Astrocyte of the cerebellum (primary cell): ENCODE results near the gene AKT1.

Experiments used
- DNase-seq: peaks from one replicate; pipeline ENCODE4 v3.0.0-alpha.2; 2011; ENCODE audit warnings: low read depth
- H3K4me3 ChIP-seq: 2 replicates; pipeline ENCODE4 v1.5.1; 2011; ENCODE audit warnings: mild to moderate bottlenecking, low read depth, low read length, moderate library complexity
- in situ Hi-C: cut with HindIII; loops from 2 replicates; pipeline ENCODE4 v1.10.0; 2017; ENCODE audit warnings: low sequenced_read_pairs
- TF ChIP-seq, protein P1 (sequence below): IDR thresholded peaks from 2 replicates; pipeline ENCODE4 v1.5.1; 2012; ENCODE audit warnings: low read length, low read depth, moderate library complexity, mild to moderate bottlenecking; ENCODE audit errors: missing control alignments

AKT1 gene

DNA sequence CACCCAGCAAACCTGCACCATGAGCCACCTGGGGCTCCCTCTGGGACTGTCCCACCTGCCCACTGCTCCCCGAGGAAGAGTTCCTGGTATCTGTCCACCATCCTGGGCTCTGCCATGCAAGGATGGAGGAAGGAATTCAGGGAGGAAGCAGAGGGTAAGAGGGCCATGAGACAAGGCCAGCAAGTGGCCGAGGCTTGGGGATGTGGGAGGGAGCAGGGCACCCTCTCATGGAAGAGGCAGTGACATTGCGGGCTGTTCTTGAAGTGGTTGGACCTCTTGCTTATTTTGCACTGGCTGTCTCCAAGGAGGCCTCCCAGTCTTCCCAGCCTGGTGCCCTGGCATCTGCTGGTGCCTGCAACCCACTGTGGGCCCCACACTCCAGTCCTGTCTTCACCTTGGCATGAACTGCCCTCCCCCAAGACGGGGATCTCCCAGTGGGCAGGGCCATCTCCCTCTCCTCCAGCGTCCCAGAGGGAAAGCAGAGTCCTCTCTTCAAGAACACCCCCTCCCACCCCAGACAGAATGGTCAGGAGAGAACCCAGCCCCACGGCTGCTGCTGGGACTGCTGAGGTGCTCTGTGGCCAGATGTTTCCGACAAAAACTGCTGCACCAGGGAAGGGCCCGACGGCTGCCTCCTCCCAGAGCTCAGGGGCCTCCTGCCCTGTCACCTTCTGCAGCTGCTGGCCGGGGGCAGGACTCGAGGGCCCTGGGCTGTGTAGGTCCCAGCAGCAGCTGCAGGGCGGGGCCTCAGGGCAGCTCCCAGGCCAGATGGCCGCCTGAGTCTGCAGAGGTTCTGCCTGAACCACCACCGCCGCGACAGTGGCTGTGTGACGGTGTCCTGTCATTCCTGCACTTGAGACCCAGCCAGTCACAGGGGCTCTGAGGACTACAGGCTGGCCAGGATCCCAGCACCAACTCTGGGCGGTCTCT, 1.8 kb upstream of the AKT1 start:
- TF ChIP-seq, protein P1, sequence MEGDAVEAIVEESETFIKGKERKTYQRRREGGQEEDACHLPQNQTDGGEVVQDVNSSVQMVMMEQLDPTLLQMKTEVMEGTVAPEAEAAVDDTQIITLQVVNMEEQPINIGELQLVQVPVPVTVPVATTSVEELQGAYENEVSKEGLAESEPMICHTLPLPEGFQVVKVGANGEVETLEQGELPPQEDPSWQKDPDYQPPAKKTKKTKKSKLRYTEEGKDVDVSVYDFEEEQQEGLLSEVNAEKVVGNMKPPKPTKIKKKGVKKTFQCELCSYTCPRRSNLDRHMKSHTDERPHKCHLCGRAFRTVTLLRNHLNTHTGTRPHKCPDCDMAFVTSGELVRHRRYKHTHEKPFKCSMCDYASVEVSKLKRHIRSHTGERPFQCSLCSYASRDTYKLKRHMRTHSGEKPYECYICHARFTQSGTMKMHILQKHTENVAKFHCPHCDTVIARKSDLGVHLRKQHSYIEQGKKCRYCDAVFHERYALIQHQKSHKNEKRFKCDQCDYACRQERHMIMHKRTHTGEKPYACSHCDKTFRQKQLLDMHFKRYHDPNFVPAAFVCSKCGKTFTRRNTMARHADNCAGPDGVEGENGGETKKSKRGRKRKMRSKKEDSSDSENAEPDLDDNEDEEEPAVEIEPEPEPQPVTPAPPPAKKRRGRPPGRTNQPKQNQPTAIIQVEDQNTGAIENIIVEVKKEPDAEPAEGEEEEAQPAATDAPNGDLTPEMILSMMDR = no peak
- in situ Hi-C loops = no loop called here
- DNase-seq = no peak
- no peak overlapping the region for H3K4me3 ChIP-seq

DNA sequence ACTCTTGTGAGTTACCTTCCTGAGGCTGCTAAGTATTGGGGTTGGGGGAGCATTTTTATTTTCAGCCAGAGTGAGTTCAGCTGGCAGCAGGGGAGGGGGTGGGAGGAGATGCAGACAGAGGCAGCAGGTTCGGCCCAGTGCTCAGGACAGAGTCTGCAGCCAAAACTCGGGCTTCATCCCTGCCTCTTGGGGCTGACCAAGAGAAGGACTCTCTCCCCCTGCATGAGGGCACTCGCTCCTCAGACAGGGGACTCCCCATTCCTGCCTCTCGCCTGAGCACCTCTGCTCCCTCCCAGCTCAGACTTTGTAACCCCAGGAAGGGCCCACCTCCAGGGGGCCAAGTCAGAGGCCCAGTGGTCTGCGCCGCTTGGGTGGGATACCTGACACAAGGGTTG, 1.1 kb upstream of the AKT1 start:
- in situ Hi-C loops = no loop called here
- no peak overlapping the region for H3K4me3 ChIP-seq
- DNase-seq = no peak
- TF ChIP-seq, protein P1 = no peak

DNA sequence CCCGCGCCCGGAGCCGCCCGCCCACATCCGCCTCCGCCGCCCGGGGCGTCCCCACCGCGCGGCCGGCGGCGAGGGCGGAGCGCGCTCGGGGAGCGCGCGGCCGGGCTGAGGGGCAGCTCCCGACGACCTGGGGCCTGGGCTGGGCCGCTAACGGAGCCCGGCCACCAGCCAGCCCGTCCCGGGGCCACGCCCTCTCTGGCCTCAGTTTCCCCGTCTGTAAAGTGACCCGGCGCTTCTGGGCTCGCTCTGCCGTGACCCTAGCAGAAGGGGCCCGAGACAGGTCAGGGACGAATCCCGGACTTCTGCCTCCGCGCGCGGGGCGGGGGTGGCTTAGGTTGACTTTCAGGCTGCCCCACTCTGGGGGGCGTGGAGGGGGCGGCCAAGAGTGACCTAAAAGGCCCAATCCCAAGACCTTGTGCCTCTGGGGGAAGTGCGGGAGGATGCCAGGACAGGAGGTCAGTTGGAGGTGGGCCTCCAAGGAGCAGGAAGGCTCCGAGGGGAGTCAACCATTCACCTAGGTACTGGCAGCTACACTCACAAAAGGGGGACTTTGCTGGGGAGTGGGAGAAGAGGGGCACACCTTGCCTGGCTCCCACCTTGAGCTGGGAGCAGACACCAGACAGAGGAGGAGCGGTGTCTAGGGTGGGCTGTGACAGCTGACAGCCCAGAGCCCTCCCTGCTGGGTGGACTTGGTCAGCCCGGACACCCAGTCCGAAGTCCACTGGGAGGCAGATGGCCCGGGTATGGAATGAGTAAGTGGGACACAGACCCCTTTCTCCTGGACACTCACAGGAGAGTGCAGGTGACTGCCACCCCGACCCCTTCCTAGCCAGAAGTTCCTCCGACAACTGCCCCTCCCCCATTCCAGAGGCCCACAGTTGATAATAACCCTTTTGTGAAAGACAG, 486 bp upstream of the AKT1 start:
- H3K4me3 ChIP-seq = peak overlapping the region; percentile 39
- TF ChIP-seq, protein P1 = no peak
- DNase-seq = no peak
- in situ Hi-C loops = no loop called here

DNA sequence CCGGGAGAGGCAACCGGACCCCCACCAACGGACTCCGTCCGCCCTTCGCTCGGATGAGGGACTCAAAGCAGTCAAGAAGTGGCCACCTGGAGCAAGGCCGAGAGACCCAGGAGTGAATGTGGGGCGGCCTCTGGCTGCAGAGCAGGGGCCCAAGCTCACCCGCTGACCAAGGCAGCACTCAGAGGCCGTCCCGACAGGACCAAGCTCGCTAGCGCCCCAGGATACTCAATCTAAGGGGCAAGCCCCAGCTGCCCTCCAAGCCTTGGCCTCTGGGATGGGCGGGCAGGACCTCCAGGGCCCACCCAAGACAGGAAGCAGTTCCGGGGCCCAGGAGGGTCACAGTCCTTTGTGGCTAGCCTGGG, 936 bp downstream of the AKT1 start:
- TF ChIP-seq, protein P1 = no peak
- DNase-seq = no peak
- in situ Hi-C loops = no loop called here
- peak overlapping the region; percentile 72 for H3K4me3 ChIP-seq

DNA sequence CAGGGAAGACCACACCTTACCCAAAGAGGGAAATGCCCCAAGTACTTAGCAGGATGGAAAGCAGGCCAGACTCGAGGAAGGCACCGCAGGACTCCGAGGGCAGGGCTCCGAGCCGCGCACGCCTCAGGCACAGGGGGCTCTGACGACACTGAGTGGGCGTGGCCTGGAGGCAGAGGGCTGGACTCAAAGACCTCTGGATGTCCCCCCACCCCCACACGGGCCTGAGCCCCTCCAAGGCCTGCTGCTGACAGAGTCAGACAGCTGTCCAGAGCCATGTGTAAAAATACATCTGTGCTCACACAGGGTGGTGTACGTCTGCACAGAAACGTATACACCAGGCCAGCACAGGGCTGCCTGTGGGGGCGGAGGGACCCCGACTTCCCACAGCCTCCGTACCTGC, 1.4 kb downstream of the AKT1 start:
- in situ Hi-C loops = no loop called here
- DNase-seq = peak; percentile 34
- TF ChIP-seq, protein P1 = no peak
- H3K4me3 ChIP-seq = peak overlapping the region; percentile 72

DNA sequence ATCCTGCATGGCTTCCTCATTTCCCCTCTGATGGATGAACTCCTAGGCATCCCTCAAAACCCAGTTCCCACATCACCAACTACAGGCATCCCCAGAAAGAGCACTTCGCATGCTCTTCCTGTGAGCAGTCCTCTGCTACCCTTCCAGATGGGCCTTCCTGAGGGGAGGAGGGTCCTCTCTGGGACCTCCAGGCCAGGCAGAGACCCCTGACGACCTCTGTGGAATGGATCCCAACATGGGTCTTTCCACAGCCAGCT, 1.9 kb downstream of the AKT1 start:
- peak overlapping the region; percentile 72 for H3K4me3 ChIP-seq
- DNase-seq = no peak
- in situ Hi-C loops = no loop called here
- TF ChIP-seq, protein P1 = no peak
